IMR-90 (cell line): ENCODE data around the gene PKHD1. TPM values are rescaled to one million over a fixed set of nuclear protein-coding genes. Genes with fewer than 3 reads are reported as not detected.

ENCODE experiments used
- ATAC-seq: fragments of 200-7000 bp; cut with Tn5 transposase; 2 replicates; pipeline ENCODE4 v1.9.1; 2020; ENCODE audit warnings: low read depth, mild to moderate bottlenecking, moderate library complexity
- BruUV-seq: library from RNA; stranded (reverse); fragments of 400-500 nt; replicated peaks from 2 replicates; lab custom pipeline; 2021; lab: Mats Ljungman, UMichigan
- CTCF ChIA-PET: fragments of 300-600 bp; formaldehyde crosslinking; extraction: SDS; loops from one replicate; lab custom pipeline; 2021; ENCODE audit warnings: antibody characterized with exemption; lab: Yijun Ruan, JAX
- POLR2A ChIA-PET: fragments of 300-600 bp; sonication (Branson Sonifier 250); formaldehyde crosslinking; loops from one replicate; lab custom pipeline; 2022; ENCODE audit warnings: antibody characterized with exemption; ENCODE audit not compliant: unreplicated experiment; lab: Charles Lee
- DNase-seq: peaks from one replicate; pipeline ENCODE4 v3.0.0; 2013
- H2AFZ ChIP-seq: replicated peaks from 2 replicates; pipeline ENCODE3; 2013; ENCODE audit warnings: low read length, mild to moderate bottlenecking; ENCODE audit not compliant: poor library complexity
- H2AK5ac ChIP-seq: 2 replicates; pipeline ENCODE4 v1.6.1; 2013; ENCODE audit warnings: low read depth, low read length, inconsistent platforms
- H2AK9ac ChIP-seq: replicated peaks from 2 replicates; pipeline ENCODE3; 2013; ENCODE audit warnings: mild to moderate bottlenecking, low read depth, low read length, moderate library complexity; ENCODE audit not compliant: poor library complexity
- H2BK120ac ChIP-seq: 2 replicates; pipeline ENCODE4 v1.6.1; 2013; ENCODE audit warnings: low read depth, low read length, inconsistent platforms
- H2BK15ac ChIP-seq: 3 replicates; pipeline ENCODE4 v1.6.1; 2013; ENCODE audit warnings: low read depth, low read length, inconsistent platforms
- H2BK20ac ChIP-seq: 2 replicates; pipeline ENCODE4 v1.6.1; 2013; ENCODE audit warnings: low read depth, mild to moderate bottlenecking, inconsistent platforms, low read length, moderate library complexity
- H2BK5ac ChIP-seq: 2 replicates; pipeline ENCODE4 v1.6.1; 2013; ENCODE audit warnings: mild to moderate bottlenecking, low read depth, low read length, inconsistent platforms; ENCODE audit not compliant: poor library complexity, severe bottlenecking
- H3K14ac ChIP-seq: replicated peaks from 2 replicates; pipeline ENCODE4 v1.6.1; 2013; ENCODE audit warnings: low read depth, low read length, inconsistent platforms
- H3K18ac ChIP-seq: 2 replicates; pipeline ENCODE4 v1.6.1; 2013; ENCODE audit warnings: low read depth, low read length, control low read depth
- H3K23ac ChIP-seq: 2 replicates; pipeline ENCODE4 v1.6.1; 2013; ENCODE audit warnings: low read depth, low read length, inconsistent platforms
- H3K27ac ChIP-seq: 2 replicates; pipeline ENCODE4 v1.5.1; 2013; ENCODE audit warnings: mild to moderate bottlenecking, control low read depth, low read length; ENCODE audit not compliant: insufficient read depth
- H3K27me3 ChIP-seq: 2 replicates; pipeline ENCODE4 v1.6.1; 2013; ENCODE audit warnings: low read length; ENCODE audit not compliant: control insufficient read depth, insufficient read depth
- H3K36me3 ChIP-seq: 2 replicates; pipeline ENCODE4 v1.6.1; 2013; ENCODE audit warnings: low read length, mixed read lengths; ENCODE audit not compliant: control insufficient read depth, insufficient read depth
- H3K4ac ChIP-seq: 2 replicates; pipeline ENCODE4 v1.6.1; 2013; ENCODE audit warnings: low read depth, low read length, inconsistent platforms
- H3K4me1 ChIP-seq: 2 replicates; pipeline ENCODE4 v1.6.1; 2013; ENCODE audit warnings: low read length, mixed read lengths; ENCODE audit not compliant: control insufficient read depth, insufficient read depth
- H3K4me2 ChIP-seq: 2 replicates; pipeline ENCODE4 v1.6.1; 2013; ENCODE audit warnings: low read depth, mild to moderate bottlenecking, control low read depth, low read length, moderate library complexity
- H3K4me3 ChIP-seq: 2 replicates; pipeline ENCODE4 v1.5.1; 2013; ENCODE audit warnings: low read depth, mild to moderate bottlenecking, control low read depth, low read length, moderate library complexity; ENCODE audit not compliant: insufficient read depth
- H3K56ac ChIP-seq: 2 replicates; pipeline ENCODE4 v1.6.1; 2013; ENCODE audit warnings: low read length, inconsistent platforms; ENCODE audit not compliant: insufficient read depth; ENCODE audit errors: extremely low read depth
- H3K79me1 ChIP-seq, 2 experiments: 2 replicates each; pipeline ENCODE4 v1.6.1; 2013; ENCODE audit warnings: low read length in 2 of 2, inconsistent platforms in 1 of 2, low read depth in 1 of 2
- H3K9ac ChIP-seq: 2 replicates; pipeline ENCODE4 v1.6.1; 2013; ENCODE audit warnings: low read depth, low read length, control low read depth
- H3K9me1 ChIP-seq: 2 replicates; pipeline ENCODE4 v1.6.1; 2013; ENCODE audit warnings: low read length, inconsistent platforms; ENCODE audit not compliant: insufficient read depth
- H3K9me3 ChIP-seq: 2 replicates; pipeline ENCODE4 v1.6.1; 2013; ENCODE audit warnings: low read length; ENCODE audit not compliant: control insufficient read depth, insufficient read depth
- H4K20me1 ChIP-seq: 2 replicates; pipeline ENCODE4 v1.6.1; 2013; ENCODE audit warnings: low read length, inconsistent platforms; ENCODE audit not compliant: insufficient read depth
- H4K5ac ChIP-seq: 2 replicates; pipeline ENCODE4 v1.6.1; 2013; ENCODE audit warnings: mild to moderate bottlenecking, low read depth, low read length, control low read depth
- H4K8ac ChIP-seq, 2 experiments: 2 replicates each; pipeline ENCODE4 v1.6.1; 2013; ENCODE audit warnings: low read depth in 2 of 2, low read length in 2 of 2, control low read depth in 1 of 2, inconsistent platforms in 1 of 2
- H4K91ac ChIP-seq: 2 replicates; pipeline ENCODE4 v1.6.1; 2013; ENCODE audit warnings: low read depth, low read length, inconsistent platforms; ENCODE audit not compliant: insufficient read depth
- CEBPB ChIP-seq: IDR thresholded peaks from 2 replicates; pipeline ENCODE4 v1.6.1; 2012; ENCODE audit warnings: low read depth, low read length, improper control_type of control experiment
- MXI1 ChIP-seq: IDR thresholded peaks from 2 replicates; pipeline ENCODE4 v1.6.1; 2012; ENCODE audit warnings: low read depth, mild to moderate bottlenecking, low read length, moderate library complexity, borderline replicate concordance
- WGBS, 2 experiments: methylation state at CpG; one replicate each; pipeline versions ENCODE4 v1.1.5 to v1.1.7; 2013; ENCODE audit warnings: missing lambda C conversion rate in 2 of 2; ENCODE audit not compliant: insufficient read length in 1 of 2; ENCODE audit errors: extremely low coverage in 2 of 2; 5-methylcytosine and 5-hydroxymethylcytosine counted together
- dilution Hi-C: fragments of 300-500 bp; cut with HindIII; formaldehyde crosslinking; loops from one replicate; pipeline ENCODE4 v1.14.3; 2018; ENCODE audit warnings: low sequenced_read_pairs; ENCODE audit not compliant: unreplicated experiment
- in situ Hi-C: fragments of 300-500 bp; cut with MboI; formaldehyde crosslinking; loops from 3 replicates; pipeline ENCODE4 v1.14.3; 2019; ENCODE audit warnings: low sequenced_read_pairs, inconsistent platforms, mixed read lengths
- intact Hi-C: fragments of 100-400 bp; cut with micrococcal nuclease; formaldehyde crosslinking; loops from 2 replicates; pipeline ENCODE4 v1.10.0; 2022
- polyA plus RNA-seq, 3 experiments: library from polyadenylated mRNA; depleted of rRNA; stranded (reverse); fragments of >200 nt; gene quantifications; 2 replicates each; pipeline ENCODE4 v1.2.3, GENCODE V29; 2012; ENCODE audit warnings: low replicate concordance in 1 of 3
- total RNA-seq: library from RNA; depleted of rRNA; stranded (reverse); fragments of >200 nt; gene quantifications from 2 replicates; pipeline ENCODE4 v1.2.3, GENCODE V29; 2012

The PKHD1 gene
- total and polyA plus RNA-seq, 2 of the 4 experiments (the other 2 are of a cell fraction): not detected

DNA sequence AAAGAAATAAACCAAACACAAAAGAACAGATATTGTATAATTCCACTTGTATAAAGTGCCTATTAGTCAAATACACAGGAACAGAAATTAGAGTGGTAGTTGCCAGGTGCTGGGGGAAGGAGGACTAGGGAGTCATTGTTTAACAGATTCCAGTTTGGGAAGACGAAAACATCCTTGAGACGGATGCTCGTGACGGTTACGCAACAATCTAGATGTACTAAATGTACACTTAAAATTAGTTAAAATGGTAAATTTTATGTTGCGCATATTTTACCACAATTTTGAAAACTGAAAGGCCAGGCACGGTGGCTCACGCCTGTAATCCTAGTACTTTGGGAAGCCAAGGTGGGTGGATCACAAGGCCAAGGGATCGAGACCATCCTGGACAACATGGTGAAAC is 111.0 kb downstream of the PKHD1 start:
- no peak overlapping the region for H3K4ac ChIP-seq
- H2BK20ac ChIP-seq: no peak overlapping the region
- H4K91ac ChIP-seq: no peak overlapping the region
- H3K9me3 ChIP-seq: no peaks in the 10 kb centered on the region
- no peaks in the 10 kb centered on the region for H3K9me1 ChIP-seq
- ATAC-seq (no peak), DNase-seq (no peak)
- H2BK15ac ChIP-seq: no peak overlapping the region
- ChIA-PET CTCF (no interaction called here), POLR2A (no interaction called here)
- no peak overlapping the region for H2AFZ ChIP-seq
- H3K79me1 ChIP-seq: no peaks in the 10 kb centered on the region
- no peak overlapping the region for H3K4me2 ChIP-seq
- H3K9ac ChIP-seq: no peak overlapping the region
- H4K20me1 ChIP-seq: no peaks in the 10 kb centered on the region
- no peak overlapping the region for H4K5ac ChIP-seq
- H3K14ac ChIP-seq: no peak overlapping the region
- no peak overlapping the region for H3K56ac ChIP-seq
- no peak overlapping the region for H3K18ac ChIP-seq
- dilution Hi-C loops: no loop called here
- H2BK120ac ChIP-seq: no peak overlapping the region
- no peaks in the 10 kb centered on the region for H3K27me3 ChIP-seq
- intact Hi-C loops: no loop called here
- no peak overlapping the region for H3K4me3 ChIP-seq
- in situ Hi-C loops: no loop called here
- no CpG with 5 or more reads among the region's 9 CpGs for WGBS, 2 experiments
- no peak overlapping the region for H3K23ac ChIP-seq
- H2AK9ac ChIP-seq: no peak overlapping the region
- no peak overlapping the region for H3K27ac ChIP-seq
- H2BK5ac ChIP-seq: no peak overlapping the region
- H2AK5ac ChIP-seq: no peak overlapping the region
- no peak overlapping the region for H4K8ac ChIP-seq
- no TSS peak for BruUV-seq
- TF ChIP-seq CEBPB: peak; percentile 83
- TF ChIP-seq MXI1: no peak
- no peaks in the 10 kb centered on the region for H3K36me3 ChIP-seq
- no peaks in the 10 kb centered on the region for H3K4me1 ChIP-seq
